Endodermal cell (in vitro differentiated cells): ENCODE results near the gene AOPEP. TPM values are rescaled to one million over a fixed set of nuclear protein-coding genes. Genes with fewer than 3 reads are reported as not detected.

ENCODE experiments used
- DNase-seq: peaks from one replicate; pipeline ENCODE4 v3.0.0-alpha.2; 2017
- H3K27ac ChIP-seq: 2 replicates; pipeline ENCODE4 v1.5.1; 2013; ENCODE audit warnings: mild to moderate bottlenecking, low read depth, low read length, moderate library complexity
- H3K27me3 ChIP-seq: 2 replicates; pipeline ENCODE4 v1.6.1; 2013; ENCODE audit warnings: mild to moderate bottlenecking, low read length, moderate library complexity; ENCODE audit not compliant: insufficient read depth, control insufficient read depth, poor library complexity, severe bottlenecking
- H3K36me3 ChIP-seq: 2 replicates; pipeline ENCODE4 v1.7.0; 2013; ENCODE audit warnings: mild to moderate bottlenecking, low read length, moderate library complexity; ENCODE audit not compliant: control insufficient read depth, insufficient read depth
- H3K4me1 ChIP-seq: one replicate; pipeline ENCODE4 v1.7.0; 2013; ENCODE audit warnings: low read length; ENCODE audit not compliant: control insufficient read depth, insufficient read depth
- H3K4me3 ChIP-seq: 2 replicates; pipeline ENCODE4 v1.5.1; 2013; ENCODE audit warnings: mild to moderate bottlenecking, low read length, moderate library complexity
- H3K9ac ChIP-seq: 2 replicates; pipeline ENCODE4 v1.6.1; 2013; ENCODE audit warnings: mild to moderate bottlenecking, low read length, moderate library complexity; ENCODE audit not compliant: poor library complexity, severe bottlenecking; ENCODE audit errors: extremely low read depth
- H3K9me3 ChIP-seq: 2 replicates; pipeline ENCODE4 v1.6.1; 2013; ENCODE audit warnings: mild to moderate bottlenecking, low read length, moderate library complexity; ENCODE audit not compliant: control insufficient read depth
- H3K27ac Mint-ChIP-seq: 2 replicates; pipeline ENCODE4 v1.8.0; 2020; ENCODE audit warnings: mixed read lengths
- H3K27me3 Mint-ChIP-seq: 2 replicates; pipeline ENCODE4 v1.8.0; 2021; ENCODE audit warnings: mild to moderate bottlenecking, mixed read lengths; ENCODE audit not compliant: insufficient read depth
- H3K36me3 Mint-ChIP-seq: 2 replicates; pipeline ENCODE4 v1.8.0; 2020; ENCODE audit warnings: low read depth, mixed read lengths
- H3K4me1 Mint-ChIP-seq: 2 replicates; pipeline ENCODE4 v1.8.0; 2020; ENCODE audit warnings: mixed read lengths
- H3K4me3 Mint-ChIP-seq: 2 replicates; pipeline ENCODE4 v1.8.0; 2020; ENCODE audit warnings: mild to moderate bottlenecking, moderate library complexity, mixed read lengths
- H3K9me3 Mint-ChIP-seq: 2 replicates; pipeline ENCODE4 v1.8.0; 2020; ENCODE audit warnings: mild to moderate bottlenecking, mixed read lengths
- WGBS, 2 experiments: methylation state at CpG; one replicate each; pipeline versions ENCODE4 v1.1.5 to v1.1.7; 2013; ENCODE audit warnings: missing lambda C conversion rate in 2 of 2, mixed read lengths in 1 of 2; ENCODE audit not compliant: insufficient coverage in 1 of 2, insufficient read length in 1 of 2; 5-methylcytosine and 5-hydroxymethylcytosine counted together
- total RNA-seq, 2 donors: library from RNA; stranded (reverse); fragmentation: NEBNext Ultra II Directional in 1 of 2; extraction: Animal tissue kit (Norgen Biotek cat#: 25700) in 1 of 2; gene quantifications; 2 replicates in 1 of 2; 3 replicates in 1 of 2; pipeline ENCODE4 v1.2.1, GENCODE V29; 2021
- TF ChIP-seq, protein P1 (sequence below): fragments of 200-600 bp; sonication (generic); conservative IDR thresholded peaks from 2 replicates; pipeline ENCODE4 v1.5.0; 2021; ENCODE audit warnings: antibody characterized with exemption, mild to moderate bottlenecking

Gene AOPEP
- total RNA-seq, 2 donors from 2014 or later = 23.4 to 33.7 TPM

DNA sequence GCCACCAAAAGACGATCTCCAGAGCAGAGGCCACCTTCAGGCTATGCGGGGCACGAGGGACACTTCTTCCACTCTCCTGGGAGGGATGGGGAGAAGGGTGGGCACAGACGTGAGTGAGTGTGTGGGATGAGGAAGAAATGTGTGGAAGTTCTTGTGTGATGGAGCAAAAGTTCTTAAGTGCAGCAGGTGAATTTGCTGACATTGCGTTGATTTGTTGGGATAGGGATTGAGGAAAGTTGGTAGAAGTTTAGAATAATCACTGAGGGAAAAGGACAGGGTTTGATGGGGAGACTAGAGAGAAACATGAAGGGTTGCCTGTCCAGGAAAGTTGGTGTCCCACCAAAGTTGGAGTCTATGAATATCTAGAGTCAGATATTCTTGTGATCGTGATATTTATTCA, 2.2 kb downstream of the AOPEP start:
- Histone ChIP-seq H3K27ac (no peak overlapping the region), H3K36me3 (no peaks in the 10 kb centered on the region), H3K4me1 (no peaks in the 10 kb centered on the region), H3K9ac (no peak overlapping the region), H3K9me3 (no peaks in the 10 kb centered on the region), H3K4me3 (no peak overlapping the region), H3K27me3 (no peaks in the 10 kb centered on the region)
- Mint-ChIP-seq H3K4me1 (peaks cover 5% of the 10 kb centered on the region), H3K9me3 (peaks cover 2% of the 10 kb centered on the region), H3K27me3 (no peaks in the 10 kb centered on the region), H3K4me3 (no peak overlapping the region), H3K36me3 (no peaks in the 10 kb centered on the region), H3K27ac (no peak overlapping the region)
- WGBS, 2 experiments = 92 to 94% methylated on average over 5 to 6 of the region's 6 CpGs
- no peak for DNase-seq
- TF ChIP-seq, protein P1, sequence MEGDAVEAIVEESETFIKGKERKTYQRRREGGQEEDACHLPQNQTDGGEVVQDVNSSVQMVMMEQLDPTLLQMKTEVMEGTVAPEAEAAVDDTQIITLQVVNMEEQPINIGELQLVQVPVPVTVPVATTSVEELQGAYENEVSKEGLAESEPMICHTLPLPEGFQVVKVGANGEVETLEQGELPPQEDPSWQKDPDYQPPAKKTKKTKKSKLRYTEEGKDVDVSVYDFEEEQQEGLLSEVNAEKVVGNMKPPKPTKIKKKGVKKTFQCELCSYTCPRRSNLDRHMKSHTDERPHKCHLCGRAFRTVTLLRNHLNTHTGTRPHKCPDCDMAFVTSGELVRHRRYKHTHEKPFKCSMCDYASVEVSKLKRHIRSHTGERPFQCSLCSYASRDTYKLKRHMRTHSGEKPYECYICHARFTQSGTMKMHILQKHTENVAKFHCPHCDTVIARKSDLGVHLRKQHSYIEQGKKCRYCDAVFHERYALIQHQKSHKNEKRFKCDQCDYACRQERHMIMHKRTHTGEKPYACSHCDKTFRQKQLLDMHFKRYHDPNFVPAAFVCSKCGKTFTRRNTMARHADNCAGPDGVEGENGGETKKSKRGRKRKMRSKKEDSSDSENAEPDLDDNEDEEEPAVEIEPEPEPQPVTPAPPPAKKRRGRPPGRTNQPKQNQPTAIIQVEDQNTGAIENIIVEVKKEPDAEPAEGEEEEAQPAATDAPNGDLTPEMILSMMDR = no peak

GRCh38 chr9:94729199-94729598, 2.7 kb downstream of the AOPEP start:
- H3K36me3 ChIP-seq = no peaks in the 10 kb centered on the region
- H3K4me1 Mint-ChIP-seq = peaks cover 5% of the 10 kb centered on the region
- H3K36me3 Mint-ChIP-seq = no peaks in the 10 kb centered on the region
- H3K27ac ChIP-seq = no peak overlapping the region
- TF ChIP-seq, protein P1 = peak; percentile 37
- no peak overlapping the region for H3K9ac ChIP-seq
- no peaks in the 10 kb centered on the region for H3K9me3 ChIP-seq
- no peak overlapping the region for H3K27ac Mint-ChIP-seq
- H3K27me3 Mint-ChIP-seq = no peaks in the 10 kb centered on the region
- no peak overlapping the region for H3K4me3 Mint-ChIP-seq
- peak; percentile 49 for DNase-seq
- 89 to 100% methylated on average over 3 of the region's 3 CpGs for whole genome bisulfite sequencing, 2 experiments
- H3K4me3 ChIP-seq = no peak overlapping the region
- peaks cover 2% of the 10 kb centered on the region for H3K9me3 Mint-ChIP-seq
- no peaks in the 10 kb centered on the region for H3K27me3 ChIP-seq
- H3K4me1 ChIP-seq = no peaks in the 10 kb centered on the region

DNA sequence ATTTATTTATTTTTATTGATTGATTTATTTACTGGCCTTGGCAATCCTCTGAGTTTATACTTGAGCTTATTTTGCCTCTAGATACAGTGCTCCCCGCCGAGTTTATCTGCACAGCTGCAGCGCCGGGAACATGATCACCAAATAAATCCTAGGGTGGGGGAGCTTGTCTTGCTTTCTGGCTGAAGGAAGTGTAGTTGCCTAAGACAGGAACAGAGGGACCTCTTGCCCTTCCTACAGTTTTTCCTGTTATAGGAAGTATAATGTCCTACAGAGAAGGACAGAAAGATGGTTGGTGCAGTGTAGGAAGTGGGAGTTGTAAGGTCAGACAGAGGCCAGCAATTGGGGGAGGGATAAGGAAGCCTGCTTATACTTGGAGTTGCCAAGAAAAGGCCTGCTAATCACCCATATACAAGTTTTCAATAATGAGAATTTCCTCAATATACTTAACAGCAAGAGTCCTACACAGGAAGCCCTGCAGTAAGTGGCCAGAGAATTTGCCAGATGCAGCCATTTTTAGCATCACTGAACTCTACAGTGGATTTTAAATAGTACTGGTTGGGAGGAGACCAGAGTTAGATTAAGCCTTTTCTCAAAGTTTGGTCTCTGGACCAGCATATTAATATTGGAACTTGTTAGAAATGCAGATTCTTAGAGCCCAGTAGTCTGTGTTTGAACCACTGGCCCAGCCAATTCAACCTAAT, 7.7 kb downstream of the AOPEP start:
- no peaks in the 10 kb centered on the region for H3K9me3 Mint-ChIP-seq
- 92 to 100% methylated on average over 4 of the region's 4 CpGs for WGBS, 2 experiments
- no peaks in the 10 kb centered on the region for H3K4me1 Mint-ChIP-seq

More for the DNA sequence above, 7.7 kb downstream of the AOPEP start:
- TF ChIP-seq, protein P1 = no peak
- Mint-ChIP-seq H3K36me3 (peaks cover 22% of the 10 kb centered on the region), H3K4me3 (no peak overlapping the region), H3K27me3 (no peaks in the 10 kb centered on the region), H3K27ac (no peak overlapping the region)
- Histone ChIP-seq H3K27ac (no peak overlapping the region), H3K4me3 (no peak overlapping the region), H3K36me3 (peaks cover 9% of the 10 kb centered on the region), H3K9ac (no peak overlapping the region), H3K27me3 (no peaks in the 10 kb centered on the region), H3K9me3 (no peaks in the 10 kb centered on the region), H3K4me1 (no peaks in the 10 kb centered on the region)
- DNase-seq = no peak
